Stomach (tissue), 9 donors: Measurements from ENCODE around the gene GOSR2. TPM values are rescaled to one million over a fixed set of nuclear protein-coding genes. Genes with fewer than 3 reads are reported as not detected.

Source experiments
- DNase-seq, 2 donors: peaks; one replicate each; pipeline versions ENCODE4 v3.0.0 to v3.0.0-alpha.2; 2013 to 2019
- H3K27ac ChIP-seq, 5 donors: fragments of 200-600 bp in 4 of 5; sonication (generic) in 4 of 5; one replicate each; pipeline ENCODE4 v1.5.1; 2013 to 2019; ENCODE audit warnings: mild to moderate bottlenecking in 1 of 5, moderate library complexity in 1 of 5
- H3K27me3 ChIP-seq, 3 donors: fragments of 200-600 bp; sonication (generic); one replicate each; pipeline ENCODE4 v1.5.1; 2017 to 2019; ENCODE audit warnings: mixed run types in 1 of 3
- H3K36me3 ChIP-seq, 4 donors: fragments of 200-600 bp; sonication (generic); 1 replicate in 3 of 4; 2 replicates in 1 of 4; pipeline ENCODE4 v1.5.1; 2016 to 2019
- H3K4me1 ChIP-seq, 4 donors: fragments of 200-600 bp; sonication (generic); one replicate each; pipeline ENCODE4 v1.5.1; 2016 to 2019
- H3K4me3 ChIP-seq, 4 donors: fragments of 200-600 bp; sonication (generic) in 3 of 4; one replicate each; pipeline ENCODE4 v1.5.1; 2016 to 2019; ENCODE audit warnings: mild to moderate bottlenecking in 1 of 4
- H3K9me3 ChIP-seq, 4 donors: fragments of 200-600 bp; sonication (generic); one replicate each; pipeline ENCODE4 v1.5.1; 2016 to 2019
- EP300 ChIP-seq: sonication (generic); formaldehyde crosslinking; IDR thresholded peaks from one replicate; pipeline ENCODE4 v1.6.1; 2017; ENCODE audit warnings: antibody characterized with exemption
- POLR2A ChIP-seq, 4 donors: fragments of 450-650 bp; IDR thresholded peaks; one replicate each; pipeline ENCODE4 v1.6.1; 2016; ENCODE audit warnings: antibody characterized with exemption in 4 of 4, control low read depth in 2 of 4, mild to moderate bottlenecking in 1 of 4, moderate library complexity in 1 of 4
- POLR2AphosphoS5 ChIP-seq, 3 donors: sonication (generic); formaldehyde crosslinking; IDR thresholded peaks; one replicate each; pipeline ENCODE4 v1.6.1; 2016; ENCODE audit warnings: antibody characterized with exemption in 3 of 3
- WGBS, 5 donors: extraction: QIAGEN DNeasy Blood & Tissue Kit in 3 of 5; methylation state at CpG; one replicate each; pipeline versions ENCODE4 v1.1.5 to v1.1.7; 2013 to 2018; 5-methylcytosine and 5-hydroxymethylcytosine counted together
- intact Hi-C: fragments of 100-400 bp; cut with DNase I; formaldehyde crosslinking; loops from one replicate; pipeline ENCODE4 v1.15.1; 2023; ENCODE audit warnings: low total_unique reads
- polyA plus RNA-seq, 3 donors: library from polyadenylated mRNA; stranded (reverse); fragments of 200-250 nt; gene quantifications; one replicate each; pipeline ENCODE4 v1.2.3, GENCODE V29; 2013
- total RNA-seq, 5 donors: library from RNA; depleted of rRNA; stranded (reverse); fragments of >200 nt; gene quantifications; one replicate each; pipeline versions ENCODE4 v1.1.0 to v1.2.3, GENCODE V29; 2014 to 2016
- TF ChIP-seq, protein P1 (sequence below), 7 experiments: fragments of 450-650 bp in 4 of 7; fragments of 200-600 bp in 3 of 7; sonication (generic) in 3 of 7; IDR thresholded peaks; one replicate each; pipeline ENCODE4 v1.5.1; 2016 to 2019; ENCODE audit warnings: antibody characterized with exemption in 7 of 7, control low read depth in 2 of 7, mild to moderate bottlenecking in 1 of 7
- donor health status: healthy with polysubstance abuse.
- donor health status: Bipolar disorder and iron deficiency.
- donor health status: healthy.

The GOSR2 gene
- total and polyA plus RNA-seq, 8 donors = 15.3 to 84.0 (median 31.9) TPM

- H3K27me3 ChIP-seq = peaks cover 0 to 46% (median 9%) of the 10 kb centered on the region in 3 donors
- H3K4me3 ChIP-seq = no peak overlapping the region
- WGBS, 5 donors = 73 to 87% (median 74%) methylated on average over 7 of the region's 7 CpGs
- H3K27ac ChIP-seq = no peak overlapping the region
- intact Hi-C loops = no loop called here
- DNase-seq = no peak
- no peak for TF ChIP-seq POLR2AphosphoS5 (IDR thresholded peaks at IDR 0.05)
- no peak for TF ChIP-seq POLR2A (IDR thresholded peaks at IDR 0.05)
- no peak for TF ChIP-seq EP300
- TF ChIP-seq, protein P1, sequence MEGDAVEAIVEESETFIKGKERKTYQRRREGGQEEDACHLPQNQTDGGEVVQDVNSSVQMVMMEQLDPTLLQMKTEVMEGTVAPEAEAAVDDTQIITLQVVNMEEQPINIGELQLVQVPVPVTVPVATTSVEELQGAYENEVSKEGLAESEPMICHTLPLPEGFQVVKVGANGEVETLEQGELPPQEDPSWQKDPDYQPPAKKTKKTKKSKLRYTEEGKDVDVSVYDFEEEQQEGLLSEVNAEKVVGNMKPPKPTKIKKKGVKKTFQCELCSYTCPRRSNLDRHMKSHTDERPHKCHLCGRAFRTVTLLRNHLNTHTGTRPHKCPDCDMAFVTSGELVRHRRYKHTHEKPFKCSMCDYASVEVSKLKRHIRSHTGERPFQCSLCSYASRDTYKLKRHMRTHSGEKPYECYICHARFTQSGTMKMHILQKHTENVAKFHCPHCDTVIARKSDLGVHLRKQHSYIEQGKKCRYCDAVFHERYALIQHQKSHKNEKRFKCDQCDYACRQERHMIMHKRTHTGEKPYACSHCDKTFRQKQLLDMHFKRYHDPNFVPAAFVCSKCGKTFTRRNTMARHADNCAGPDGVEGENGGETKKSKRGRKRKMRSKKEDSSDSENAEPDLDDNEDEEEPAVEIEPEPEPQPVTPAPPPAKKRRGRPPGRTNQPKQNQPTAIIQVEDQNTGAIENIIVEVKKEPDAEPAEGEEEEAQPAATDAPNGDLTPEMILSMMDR (IDR thresholded peaks at IDR 0.05) = no peak
- no peaks in the 10 kb centered on the region for H3K9me3 ChIP-seq
- no peaks in the 10 kb centered on the region for H3K36me3 ChIP-seq
- H3K4me1 ChIP-seq = no peaks in the 10 kb centered on the region
These were observed 38.4 kb upstream of the GOSR2 start for GRCh38 chr17:46884552-46884951.

GRCh38 chr17:46885415-46886309, 37.3 kb upstream of the GOSR2 start:
- intact Hi-C loops = no loop called here
- WGBS, 5 donors = 68 to 78% (median 75%) methylated on average over 10 of the region's 10 CpGs
- DNase-seq = no peak
- Histone ChIP-seq H3K4me1 (no peaks in the 10 kb centered on the region), H3K4me3 (no peak overlapping the region), H3K9me3 (no peaks in the 10 kb centered on the region), H3K36me3 (no peaks in the 10 kb centered on the region), H3K27ac (no peak overlapping the region), H3K27me3 (peaks cover 0 to 55% (median 9%) of the 10 kb centered on the region in 3 donors)
- TF ChIP-seq, protein P1 (IDR thresholded peaks at IDR 0.05) = no peak
- TF ChIP-seq POLR2AphosphoS5 (IDR thresholded peaks at IDR 0.05) = no peak
- TF ChIP-seq POLR2A (IDR thresholded peaks at IDR 0.05) = no peak
- no peak for TF ChIP-seq EP300

DNA sequence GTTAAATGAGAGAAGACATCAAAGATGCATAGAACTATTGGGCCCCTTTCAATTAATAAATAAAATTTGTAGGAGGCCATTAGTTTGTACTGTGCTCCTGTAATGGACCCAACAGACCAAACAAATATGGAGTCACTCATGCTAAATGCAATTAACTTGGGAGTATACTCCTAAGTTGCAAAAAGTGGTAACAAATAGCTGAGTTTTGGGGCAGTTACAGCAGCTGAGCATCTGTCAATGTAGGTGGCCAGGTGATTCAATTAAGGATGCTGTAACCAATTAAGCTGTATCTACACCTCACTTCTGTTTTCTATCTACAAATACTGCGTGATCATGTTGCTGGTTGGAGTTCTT, 36.7 kb upstream of the GOSR2 start:
- Histone ChIP-seq H3K27me3 (peaks cover 0 to 62% (median 9%) of the 10 kb centered on the region in 3 donors), H3K27ac (no peak overlapping the region), H3K36me3 (no peaks in the 10 kb centered on the region), H3K9me3 (no peaks in the 10 kb centered on the region), H3K4me1 (no peaks in the 10 kb centered on the region), H3K4me3 (no peak overlapping the region)
- 80 to 94% (median 84%) methylated on average over 1 of the region's 1 CpG for WGBS, 5 donors
- no peak for DNase-seq
- intact Hi-C loops = no loop called here
- no peak for TF ChIP-seq POLR2AphosphoS5 (IDR thresholded peaks at IDR 0.05)
- no peak for TF ChIP-seq POLR2A (IDR thresholded peaks at IDR 0.05)
- TF ChIP-seq, protein P1 (IDR thresholded peaks at IDR 0.05) = no peak
- TF ChIP-seq EP300 = no peak

GRCh38 chr17:46887717-46888116, 35.2 kb upstream of the GOSR2 start:
- intact Hi-C loops = no loop called here
- TF ChIP-seq POLR2AphosphoS5 (IDR thresholded peaks at IDR 0.05) (no peak), EP300 (no peak), POLR2A (IDR thresholded peaks at IDR 0.05) (no peak)
- TF ChIP-seq, protein P1 (IDR thresholded peaks at IDR 0.05) = no peak
- H3K27ac ChIP-seq = no peak overlapping the region
- no peaks in the 10 kb centered on the region for H3K36me3 ChIP-seq
- no peak for DNase-seq
- H3K9me3 ChIP-seq = no peaks in the 10 kb centered on the region
- H3K4me1 ChIP-seq = no peaks in the 10 kb centered on the region
- WGBS, 5 donors = 75 to 95% (median 87%) methylated on average over 3 of the region's 3 CpGs
- no peak overlapping the region for H3K4me3 ChIP-seq
- peaks cover 0 to 75% (median 9%) of the 10 kb centered on the region in 3 donors for H3K27me3 ChIP-seq
